ENCODE data around the gene FSIP1.

Gene FSIP1

GRCh38 chr15:39641191-39641889, 141.3 kb downstream of the FSIP1 start:
- TF ChIP-seq CTCF (IDR thresholded peaks at IDR 0.05; ENCODE audit: extremely low read depth, missing control alignments) = no peak
- no peak for DNase-seq (ENCODE audit: low spot score)

- no peak for DNase-seq (ENCODE audit: low spot score)
- no peak for TF ChIP-seq CTCF (IDR thresholded peaks at IDR 0.05; ENCODE audit: extremely low read depth, missing control alignments)
These were observed 142.0 kb downstream of the FSIP1 start for GRCh38 chr15:39640665-39641064.

GRCh38 chr15:39639037-39639436, 143.6 kb downstream of the FSIP1 start:
- DNase-seq (ENCODE audit: low spot score) = no peak
- TF ChIP-seq CTCF (IDR thresholded peaks at IDR 0.05; ENCODE audit: extremely low read depth, missing control alignments) = no peak

- DNase-seq (ENCODE audit: low spot score) = no peak
- TF ChIP-seq CTCF (IDR thresholded peaks at IDR 0.05; ENCODE audit: extremely low read depth, missing control alignments) = no peak
These were observed 144.6 kb downstream of the FSIP1 start for GRCh38 chr15:39638041-39638440.

- no peak for DNase-seq (ENCODE audit: low spot score)
- no peak for TF ChIP-seq CTCF (IDR thresholded peaks at IDR 0.05; ENCODE audit: extremely low read depth, missing control alignments)
These were observed 151.3 kb downstream of the FSIP1 start for GRCh38 chr15:39631357-39631756.

- no peak for TF ChIP-seq CTCF (IDR thresholded peaks at IDR 0.05; ENCODE audit: extremely low read depth, missing control alignments)
- no peak for DNase-seq (ENCODE audit: low spot score)
These were observed 152.7 kb downstream of the FSIP1 start for GRCh38 chr15:39629906-39630305.

GRCh38 chr15:39629371-39629770, 153.3 kb downstream of the FSIP1 start:
- peak; percentile 19 for DNase-seq (ENCODE audit: low spot score)

More at GRCh38 chr15:39629371-39629770, 153.3 kb downstream of the FSIP1 start:
- TF ChIP-seq CTCF (IDR thresholded peaks at IDR 0.05; ENCODE audit: extremely low read depth, missing control alignments) = no peak
